ENCODE measurements around the gene IGF2BP3. TPM values are rescaled to one million over a fixed set of nuclear protein-coding genes. Genes with fewer than 3 reads are reported as not detected.

Gene IGF2BP3
- total RNA-seq, 1 experiment from 2014 or later: 120 TPM

DNA sequence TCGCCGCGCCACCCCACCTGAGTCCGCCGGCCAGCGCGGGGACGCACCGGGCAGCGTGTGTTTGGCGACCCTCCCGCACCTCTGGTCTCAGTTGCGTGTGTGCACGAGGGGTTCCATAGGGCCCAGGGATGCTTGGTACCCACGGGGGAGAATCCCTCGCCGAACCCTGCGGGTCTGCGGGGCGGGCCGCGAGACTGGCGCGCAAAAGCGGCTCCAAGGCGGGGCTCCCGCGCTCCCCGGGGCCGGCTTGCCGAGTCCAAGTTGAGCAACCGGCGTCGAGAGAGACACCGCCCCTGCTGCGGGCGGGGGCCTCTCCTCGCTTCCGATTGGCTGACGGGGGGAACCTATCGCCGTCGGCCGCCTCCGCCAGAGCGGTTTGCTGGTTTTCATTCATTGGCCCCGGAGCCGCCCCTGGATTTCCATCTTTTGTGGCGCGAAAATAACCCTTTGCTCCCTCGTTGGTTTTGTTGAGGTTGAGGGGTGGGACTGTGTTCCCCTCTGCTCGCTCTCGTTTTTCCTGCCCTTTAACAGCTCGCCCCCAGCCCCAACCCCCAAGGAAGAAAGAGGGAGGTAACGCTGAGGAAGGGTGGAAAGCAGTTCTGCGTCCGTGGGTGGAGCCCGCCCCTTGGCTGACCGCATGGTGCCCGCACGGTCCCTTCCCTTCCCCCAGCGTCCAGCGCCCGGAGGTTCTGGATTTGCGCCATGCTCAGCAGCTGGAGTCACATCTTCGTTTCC is 4.0 kb upstream of the IGF2BP3 start:
- no peaks in the 10 kb centered on the region for H3K9me2 ChIP-seq (replicated peaks; ENCODE audit: insufficient read depth, low read length)
- peaks cover 26% of the 10 kb centered on the region for H3K79me2 ChIP-seq (ENCODE audit: low read length)
- peak overlapping the region; percentile 47 for H2AFZ ChIP-seq (ENCODE audit: low read length)
- H3K4me1 ChIP-seq (ENCODE audit: low read length): peaks cover 44% of the 10 kb centered on the region
- no peaks in the 10 kb centered on the region for H3K36me3 ChIP-seq (ENCODE audit: insufficient read depth, low read length)
- 0 out of 2 replicates have a peak, but pooled peaks cover 2% of the 10 kb centered on the region for H3K27me3 ChIP-seq (ENCODE audit: low read length)
- peak overlapping the region; percentile 91 for H3K4me3 ChIP-seq (ENCODE audit: low read length)
- H3K4me2 ChIP-seq (ENCODE audit: low read depth, low read length, poor library complexity, severe bottlenecking): peak overlapping the region; percentile 82
- peak overlapping the region; percentile 96 for H3K27ac ChIP-seq (ENCODE audit: low read length)
- H3K9me3 ChIP-seq (ENCODE audit: low read length): no peaks in the 10 kb centered on the region
- H4K20me1 ChIP-seq (ENCODE audit: insufficient read depth, low read depth, low read length): no peaks in the 10 kb centered on the region
- peak; percentile 99 for DNase-seq
- H3K9ac ChIP-seq (ENCODE audit: low read length): peak overlapping the region; percentile 80

DNA sequence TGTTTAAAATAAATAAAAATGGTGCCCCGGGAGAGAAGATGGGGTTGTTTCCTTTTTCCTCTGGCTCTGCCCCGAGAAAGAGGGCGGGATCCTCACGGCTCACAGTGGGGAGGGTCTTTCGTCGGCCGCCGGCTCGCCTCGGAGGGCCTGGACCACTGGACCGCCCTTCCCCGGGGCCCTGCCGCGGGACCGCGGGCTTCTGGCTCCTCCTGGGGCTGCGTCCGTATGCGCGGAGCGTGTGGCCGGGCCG is 3.5 kb upstream of the IGF2BP3 start:
- peaks cover 31% of the 10 kb centered on the region for H3K79me2 ChIP-seq (ENCODE audit: low read length)
- H3K9me2 ChIP-seq (replicated peaks; ENCODE audit: insufficient read depth, low read length): no peaks in the 10 kb centered on the region
- no peaks in the 10 kb centered on the region for H3K9me3 ChIP-seq (ENCODE audit: low read length)
- H2AFZ ChIP-seq (ENCODE audit: low read length): no peak overlapping the region
- peak overlapping the region; percentile 80 for H3K9ac ChIP-seq (ENCODE audit: low read length)
- H3K4me2 ChIP-seq (ENCODE audit: low read depth, low read length, poor library complexity, severe bottlenecking): peak overlapping the region; percentile 82
- peak overlapping the region; percentile 96 for H3K27ac ChIP-seq (ENCODE audit: low read length)
- H3K27me3 ChIP-seq (ENCODE audit: low read length): 0 out of 2 replicates have a peak, but pooled peaks cover 2% of the 10 kb centered on the region
- peaks cover 44% of the 10 kb centered on the region for H3K4me1 ChIP-seq (ENCODE audit: low read length)
- H3K36me3 ChIP-seq (ENCODE audit: insufficient read depth, low read length): no peaks in the 10 kb centered on the region
- DNase-seq: peak; percentile 83
- no peaks in the 10 kb centered on the region for H4K20me1 ChIP-seq (ENCODE audit: insufficient read depth, low read depth, low read length)
- peak overlapping the region; percentile 91 for H3K4me3 ChIP-seq (ENCODE audit: low read length)

GRCh38 chr7:23472956-23473843 is 2.9 kb upstream of the IGF2BP3 start:
- peaks cover 44% of the 10 kb centered on the region for H3K4me1 ChIP-seq (ENCODE audit: low read length)
- peak; percentile 69 for DNase-seq
- H3K79me2 ChIP-seq (ENCODE audit: low read length): peaks cover 37% of the 10 kb centered on the region
- no peaks in the 10 kb centered on the region for H3K9me3 ChIP-seq (ENCODE audit: low read length)
- H3K36me3 ChIP-seq (ENCODE audit: insufficient read depth, low read length): no peaks in the 10 kb centered on the region
- peak overlapping the region; percentile 80 for H3K9ac ChIP-seq (ENCODE audit: low read length)
- no peaks in the 10 kb centered on the region for H3K9me2 ChIP-seq (replicated peaks; ENCODE audit: insufficient read depth, low read length)
- peak overlapping the region; percentile 82 for H3K4me2 ChIP-seq (ENCODE audit: low read depth, low read length, poor library complexity, severe bottlenecking)
- peak overlapping the region; percentile 96 for H3K27ac ChIP-seq (ENCODE audit: low read length)
- no peaks in the 10 kb centered on the region for H3K27me3 ChIP-seq (ENCODE audit: low read length)
- peak overlapping the region; percentile 91 for H3K4me3 ChIP-seq (ENCODE audit: low read length)
- no peak overlapping the region for H2AFZ ChIP-seq (ENCODE audit: low read length)
- no peaks in the 10 kb centered on the region for H4K20me1 ChIP-seq (ENCODE audit: insufficient read depth, low read depth, low read length)

DNA sequence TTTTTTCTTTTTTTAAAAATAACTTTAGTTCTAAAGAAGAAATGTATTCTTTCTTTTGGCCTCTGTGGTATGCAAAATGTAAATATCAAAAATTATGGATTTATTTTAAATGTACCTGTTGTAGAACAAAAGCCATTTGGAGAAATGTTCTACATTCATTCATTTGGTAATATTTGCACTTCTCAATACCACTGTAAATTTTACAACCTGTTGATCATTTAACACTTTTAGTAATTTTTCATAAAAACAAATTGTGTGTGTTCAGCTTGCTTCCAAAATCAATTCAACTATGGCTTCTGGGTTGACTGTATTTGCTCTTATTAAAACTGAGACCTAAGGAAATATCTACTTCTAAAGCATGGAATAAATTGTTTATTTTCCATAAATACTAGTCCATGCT is 2.3 kb upstream of the IGF2BP3 start:
- H3K27me3 ChIP-seq (ENCODE audit: low read length): no peaks in the 10 kb centered on the region
- no peaks in the 10 kb centered on the region for H3K36me3 ChIP-seq (ENCODE audit: insufficient read depth, low read length)
- peaks cover 46% of the 10 kb centered on the region for H3K4me1 ChIP-seq (ENCODE audit: low read length)
- no peak overlapping the region for H2AFZ ChIP-seq (ENCODE audit: low read length)
- peak; percentile 55 for DNase-seq
- H3K27ac ChIP-seq (ENCODE audit: low read length): peak overlapping the region; percentile 96
- peaks cover 6% of the 10 kb centered on the region; the same call in 1 of the 2 replicates for H4K20me1 ChIP-seq (ENCODE audit: insufficient read depth, low read depth, low read length)
- H3K79me2 ChIP-seq (ENCODE audit: low read length): peaks cover 43% of the 10 kb centered on the region
- no peaks in the 10 kb centered on the region for H3K9me2 ChIP-seq (replicated peaks; ENCODE audit: insufficient read depth, low read length)
- H3K9me3 ChIP-seq (ENCODE audit: low read length): no peaks in the 10 kb centered on the region
- H3K4me2 ChIP-seq (ENCODE audit: low read depth, low read length, poor library complexity, severe bottlenecking): peak overlapping the region; percentile 82
- H3K9ac ChIP-seq (ENCODE audit: low read length): peak overlapping the region; percentile 80
- H3K4me3 ChIP-seq (ENCODE audit: low read length): peak overlapping the region; percentile 91

- Histone ChIP-seq H2AFZ (ENCODE audit: low read length) (no peak overlapping the region), H3K4me1 (ENCODE audit: low read length) (peaks cover 51% of the 10 kb centered on the region), H3K9ac (ENCODE audit: low read length) (peak overlapping the region; percentile 80), H3K9me3 (ENCODE audit: low read length) (no peaks in the 10 kb centered on the region), H3K36me3 (ENCODE audit: insufficient read depth, low read length) (no peaks in the 10 kb centered on the region), H3K9me2 (replicated peaks; ENCODE audit: insufficient read depth, low read length) (no peaks in the 10 kb centered on the region), H3K4me2 (ENCODE audit: low read depth, low read length, poor library complexity, severe bottlenecking) (peak overlapping the region; percentile 82), H3K4me3 (ENCODE audit: low read length) (peak overlapping the region; percentile 91), H4K20me1 (ENCODE audit: insufficient read depth, low read depth, low read length) (peaks cover 11% of the 10 kb centered on the region; the same call in 1 of the 2 replicates), H3K27ac (ENCODE audit: low read length) (peak overlapping the region; percentile 96), H3K79me2 (ENCODE audit: low read length) (peaks cover 48% of the 10 kb centered on the region), H3K27me3 (ENCODE audit: low read length) (no peaks in the 10 kb centered on the region)
- peak; percentile 81 for DNase-seq
Measured at GRCh38 chr7:23472046-23472445, 1.8 kb upstream of the IGF2BP3 start.

GRCh38 chr7:23471106-23471859 is 992 bp upstream of the IGF2BP3 start:
- peaks cover 14% of the 10 kb centered on the region; the same call in 1 of the 2 replicates for H4K20me1 ChIP-seq (ENCODE audit: insufficient read depth, low read depth, low read length)
- no peak overlapping the region for H2AFZ ChIP-seq (ENCODE audit: low read length)
- peak overlapping the region; percentile 82 for H3K4me2 ChIP-seq (ENCODE audit: low read depth, low read length, poor library complexity, severe bottlenecking)
- no peaks in the 10 kb centered on the region for H3K9me2 ChIP-seq (replicated peaks; ENCODE audit: insufficient read depth, low read length)
- peak overlapping the region; percentile 96 for H3K27ac ChIP-seq (ENCODE audit: low read length)
- peak; percentile 98 for DNase-seq
- peaks cover 2% of the 10 kb centered on the region; the same call in 1 of the 2 replicates for H3K36me3 ChIP-seq (ENCODE audit: insufficient read depth, low read length)
- no peaks in the 10 kb centered on the region for H3K27me3 ChIP-seq (ENCODE audit: low read length)
- H3K4me3 ChIP-seq (ENCODE audit: low read length): peak overlapping the region; percentile 91
- no peaks in the 10 kb centered on the region for H3K9me3 ChIP-seq (ENCODE audit: low read length)
- peaks cover 51% of the 10 kb centered on the region for H3K4me1 ChIP-seq (ENCODE audit: low read length)
- H3K79me2 ChIP-seq (ENCODE audit: low read length): peaks cover 56% of the 10 kb centered on the region
- peak overlapping the region; percentile 93 for H3K9ac ChIP-seq (ENCODE audit: low read length)

GRCh38 chr7:23469961-23470250 is 385 bp downstream of the IGF2BP3 start:
- Histone ChIP-seq H3K27me3 (ENCODE audit: low read length) (no peaks in the 10 kb centered on the region), H3K27ac (ENCODE audit: low read length) (peak overlapping the region; percentile 96), H3K4me1 (ENCODE audit: low read length) (peaks cover 51% of the 10 kb centered on the region), H2AFZ (ENCODE audit: low read length) (no peak overlapping the region), H3K4me3 (ENCODE audit: low read length) (peak overlapping the region; percentile 91), H3K9me2 (replicated peaks; ENCODE audit: insufficient read depth, low read length) (no peaks in the 10 kb centered on the region), H4K20me1 (ENCODE audit: insufficient read depth, low read depth, low read length) (peaks cover 14% of the 10 kb centered on the region; the same call in 1 of the 2 replicates), H3K79me2 (ENCODE audit: low read length) (peaks cover 70% of the 10 kb centered on the region), H3K4me2 (ENCODE audit: low read depth, low read length, poor library complexity, severe bottlenecking) (peak overlapping the region; percentile 82), H3K9ac (ENCODE audit: low read length) (peak overlapping the region; percentile 93), H3K9me3 (ENCODE audit: low read length) (no peaks in the 10 kb centered on the region), H3K36me3 (ENCODE audit: insufficient read depth, low read length) (peaks cover 13% of the 10 kb centered on the region; the same call in 1 of the 2 replicates)
- no peak for DNase-seq

All from Karpas-422 (cell line).